Prostate gland (tissue), 2 donors: ENCODE data around the gene CHRNA4. TPM values are rescaled to one million over a fixed set of nuclear protein-coding genes. Genes with fewer than 3 reads are reported as not detected.

Experiments used
- DNase-seq: peaks from one replicate; pipeline ENCODE4 v3.0.0-alpha.2; 2019; ENCODE audit warnings: low spot score
- H3K27ac ChIP-seq, 2 donors: fragments of 200-600 bp; sonication (generic); 2 replicates each; pipeline ENCODE4 v1.5.1; 2017 to 2019
- H3K27me3 ChIP-seq: fragments of 200-600 bp; sonication (generic); replicated peaks from 2 replicates; pipeline ENCODE4 v1.5.1; 2019; ENCODE audit not compliant: insufficient read depth
- H3K36me3 ChIP-seq, 2 donors: fragments of 200-600 bp; sonication (generic); 1 replicate in 1 of 2; 2 replicates in 1 of 2; pipeline versions ENCODE4 v1.5.1 to v1.8.1; 2017 to 2019
- H3K4me1 ChIP-seq: fragments of 200-600 bp; sonication (generic); replicated peaks from 2 replicates; pipeline ENCODE4 v1.5.1; 2019
- H3K4me3 ChIP-seq, 2 donors: fragments of 200-600 bp; sonication (generic); 2 replicates each; pipeline ENCODE4 v1.5.1; 2017 to 2019
- H3K9me3 ChIP-seq: fragments of 200-600 bp; sonication (generic); 2 replicates; pipeline ENCODE4 v1.5.1; 2017
- POLR2A ChIP-seq: fragments of 450-650 bp; IDR thresholded peaks from one replicate; pipeline ENCODE4 v1.6.1; 2016; ENCODE audit warnings: antibody characterized with exemption, mild to moderate bottlenecking
- POLR2AphosphoS5 ChIP-seq: sonication (generic); formaldehyde crosslinking; IDR thresholded peaks from one replicate; pipeline ENCODE4 v1.6.1; 2017; ENCODE audit warnings: antibody characterized with exemption
- WGBS: methylation state at CpG from one replicate; pipeline ENCODE4 v1.1.5; 2018; 5-methylcytosine and 5-hydroxymethylcytosine counted together
- intact Hi-C: fragments of 100-400 bp; cut with DNase I; formaldehyde crosslinking; loops from one replicate; pipeline ENCODE4 v1.14.2; 2022
- total RNA-seq, 2 donors: library from RNA; depleted of rRNA; stranded (reverse); fragments of >200 nt; gene quantifications; one replicate each; pipeline ENCODE4 v1.1.0, GENCODE V29; 2016
- TF ChIP-seq, protein P1 (sequence below), 4 experiments: fragments of 200-600 bp in 2 of 4; fragments of 450-650 bp in 2 of 4; sonication (generic) in 2 of 4; IDR thresholded peaks; 1 replicate in 3 of 4; 2 replicates in 1 of 4; pipeline ENCODE4 v1.5.1; 2016 to 2019; ENCODE audit warnings: antibody characterized with exemption in 4 of 4, mild to moderate bottlenecking in 2 of 4, moderate library complexity in 2 of 4

CHRNA4 gene
- total RNA-seq, 2 donors from 2014 or later: 7.2 TPM; not detected in 1

DNA sequence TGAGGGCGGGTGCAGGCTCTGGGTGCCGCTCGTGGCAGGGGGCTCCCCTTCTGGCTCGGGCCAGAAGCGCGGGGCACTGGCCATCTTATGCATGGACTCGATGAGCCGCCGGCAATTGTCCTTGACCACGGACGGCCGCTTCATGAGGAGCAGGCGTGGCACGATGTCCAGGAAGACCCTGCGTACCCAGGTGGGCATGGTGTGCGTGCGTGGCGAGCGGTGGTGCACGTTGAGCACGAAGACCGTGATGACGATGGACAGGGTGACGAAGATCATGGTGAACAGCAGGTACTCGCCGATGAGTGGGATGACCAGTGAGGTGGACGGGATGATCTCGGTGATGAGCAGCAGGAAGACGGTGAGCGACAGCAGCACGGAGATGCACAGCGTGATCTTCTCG lies 11.0 kb downstream of the CHRNA4 start:
- Histone ChIP-seq H3K27me3 (no peaks in the 10 kb centered on the region), H3K9me3 (no peaks in the 10 kb centered on the region), H3K4me3 (no peak overlapping the region), H3K36me3 (no peaks in the 10 kb centered on the region), H3K4me1 (no peaks in the 10 kb centered on the region), H3K27ac (no peak overlapping the region)
- intact Hi-C loops: no loop called here
- TF ChIP-seq POLR2AphosphoS5: no peak
- TF ChIP-seq, protein P1, sequence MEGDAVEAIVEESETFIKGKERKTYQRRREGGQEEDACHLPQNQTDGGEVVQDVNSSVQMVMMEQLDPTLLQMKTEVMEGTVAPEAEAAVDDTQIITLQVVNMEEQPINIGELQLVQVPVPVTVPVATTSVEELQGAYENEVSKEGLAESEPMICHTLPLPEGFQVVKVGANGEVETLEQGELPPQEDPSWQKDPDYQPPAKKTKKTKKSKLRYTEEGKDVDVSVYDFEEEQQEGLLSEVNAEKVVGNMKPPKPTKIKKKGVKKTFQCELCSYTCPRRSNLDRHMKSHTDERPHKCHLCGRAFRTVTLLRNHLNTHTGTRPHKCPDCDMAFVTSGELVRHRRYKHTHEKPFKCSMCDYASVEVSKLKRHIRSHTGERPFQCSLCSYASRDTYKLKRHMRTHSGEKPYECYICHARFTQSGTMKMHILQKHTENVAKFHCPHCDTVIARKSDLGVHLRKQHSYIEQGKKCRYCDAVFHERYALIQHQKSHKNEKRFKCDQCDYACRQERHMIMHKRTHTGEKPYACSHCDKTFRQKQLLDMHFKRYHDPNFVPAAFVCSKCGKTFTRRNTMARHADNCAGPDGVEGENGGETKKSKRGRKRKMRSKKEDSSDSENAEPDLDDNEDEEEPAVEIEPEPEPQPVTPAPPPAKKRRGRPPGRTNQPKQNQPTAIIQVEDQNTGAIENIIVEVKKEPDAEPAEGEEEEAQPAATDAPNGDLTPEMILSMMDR (IDR thresholded peaks at IDR 0.05): no peak
- no peak for TF ChIP-seq POLR2A
- no peak for DNase-seq
- WGBS: 95% methylated on average over 32 of the region's 33 CpGs

DNA sequence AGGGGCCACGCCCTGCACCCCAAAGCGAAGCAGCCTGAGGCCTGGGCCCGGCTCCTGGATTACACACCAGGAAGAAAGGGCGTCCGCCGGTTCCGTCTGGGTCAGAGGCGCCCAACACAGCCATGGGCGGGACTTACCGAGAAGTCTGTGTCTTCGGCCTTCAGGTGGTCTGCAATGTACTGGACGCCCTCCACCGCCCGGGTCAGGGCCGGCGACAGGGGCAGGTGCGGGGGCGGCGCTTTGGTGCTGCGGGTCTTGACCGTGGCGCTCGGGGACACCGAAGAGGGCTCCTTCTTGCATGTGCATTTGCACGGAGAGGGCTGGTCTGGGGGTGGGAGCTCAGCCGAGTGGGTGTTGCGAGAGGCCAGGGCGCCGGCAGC lies 11.6 kb downstream of the CHRNA4 start:
- DNase-seq: no peak
- no peaks in the 10 kb centered on the region for H3K9me3 ChIP-seq
- TF ChIP-seq, protein P1 (IDR thresholded peaks at IDR 0.05): no peak
- TF ChIP-seq POLR2AphosphoS5 (no peak), POLR2A (no peak)
- intact Hi-C loops: no loop called here
- WGBS: 92% methylated on average over 24 of the region's 29 CpGs
- H3K27me3 ChIP-seq: no peaks in the 10 kb centered on the region
- no peaks in the 10 kb centered on the region for H3K4me1 ChIP-seq
- no peak overlapping the region for H3K27ac ChIP-seq
- H3K36me3 ChIP-seq: no peaks in the 10 kb centered on the region
- H3K4me3 ChIP-seq: no peak overlapping the region

DNA sequence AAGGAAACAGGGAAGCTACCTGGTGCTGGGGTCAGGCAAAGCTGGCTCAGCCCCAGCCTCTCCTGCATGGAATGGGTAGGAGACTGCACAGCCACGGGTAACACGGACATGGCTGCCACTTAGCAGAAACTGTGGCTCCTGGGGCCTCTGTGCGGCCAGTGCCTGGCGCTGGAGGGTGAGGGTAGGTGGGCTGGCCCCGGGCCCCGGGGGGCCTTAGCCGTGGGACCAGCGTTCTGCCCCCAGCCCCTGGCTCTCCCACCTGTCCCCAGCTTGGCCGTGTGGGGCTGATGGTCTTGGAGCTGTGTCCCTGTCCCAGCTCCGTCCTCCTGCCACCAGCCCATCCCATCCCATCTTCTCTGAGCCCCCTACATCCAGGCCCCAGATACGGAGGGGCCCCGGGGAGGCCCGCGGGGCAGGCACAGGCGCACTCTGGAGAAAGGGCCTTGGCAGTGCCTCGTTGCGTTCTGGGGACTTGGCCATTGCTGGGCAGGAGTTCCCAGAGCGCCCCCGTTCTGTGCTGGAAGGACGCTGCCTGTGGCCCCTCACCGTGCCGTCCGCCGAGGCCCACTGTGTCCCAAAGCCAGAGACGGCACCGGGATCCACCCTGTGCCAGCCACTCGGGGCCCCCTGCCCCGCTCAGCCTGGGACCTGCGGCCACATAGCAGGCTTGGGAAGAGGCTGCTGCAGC lies 12.2 kb downstream of the CHRNA4 start:
- Histone ChIP-seq H3K9me3 (no peaks in the 10 kb centered on the region), H3K27ac (no peak overlapping the region), H3K4me1 (no peaks in the 10 kb centered on the region), H3K27me3 (no peaks in the 10 kb centered on the region), H3K4me3 (no peak overlapping the region), H3K36me3 (no peaks in the 10 kb centered on the region)
- TF ChIP-seq, protein P1 (IDR thresholded peaks at IDR 0.05): no peak
- TF ChIP-seq POLR2A (no peak), POLR2AphosphoS5 (no peak)
- 92% methylated on average over 27 of the region's 29 CpGs for WGBS
- intact Hi-C loops: no loop called here
- DNase-seq: no peak

DNA sequence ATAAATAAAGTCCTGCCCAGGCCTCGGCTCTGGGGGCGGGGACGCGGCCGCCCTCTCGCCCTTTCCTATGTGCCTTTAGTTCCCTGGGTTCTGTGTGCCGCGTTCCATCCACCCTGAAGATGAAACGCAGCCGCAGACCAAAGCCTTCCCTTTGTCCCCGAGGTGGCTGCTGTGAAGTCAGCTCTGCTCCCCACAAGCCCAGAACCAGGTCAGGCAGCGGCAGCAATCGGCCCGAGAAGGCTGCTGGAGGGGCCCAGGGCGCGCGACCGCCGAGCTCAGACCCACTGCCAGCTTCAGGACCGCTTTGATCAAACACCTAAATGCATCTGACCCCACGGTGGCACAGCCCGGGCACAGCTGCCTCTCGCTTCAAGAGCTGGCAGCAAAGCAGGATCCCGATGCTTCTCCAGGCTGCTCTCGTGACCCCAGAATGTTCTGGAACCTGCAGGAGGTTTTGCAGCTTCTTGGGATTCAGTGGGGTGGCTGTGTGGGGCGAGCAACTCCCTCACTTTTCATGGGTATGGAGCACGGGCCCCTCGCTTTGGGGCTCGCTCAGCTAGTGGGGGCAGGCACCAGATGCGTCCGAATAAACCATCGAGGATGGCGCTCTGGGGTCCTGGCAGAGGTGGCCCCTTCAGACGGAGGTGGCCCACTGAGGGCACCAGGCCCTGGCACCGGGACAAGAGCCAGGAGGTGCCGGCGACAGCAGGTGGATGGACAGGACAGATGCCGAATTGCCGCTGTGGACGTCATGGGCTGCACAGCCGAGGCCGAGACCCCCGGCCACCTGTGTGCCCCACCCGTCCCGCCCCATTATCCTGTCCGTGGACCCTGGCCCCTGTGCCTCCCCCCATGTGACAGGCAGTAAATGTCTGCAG lies 13.0 kb downstream of the CHRNA4 start:
- H3K27ac ChIP-seq: no peak overlapping the region
- no peak overlapping the region for H3K4me3 ChIP-seq
- H3K36me3 ChIP-seq: no peaks in the 10 kb centered on the region
- H3K9me3 ChIP-seq: no peaks in the 10 kb centered on the region
- no peaks in the 10 kb centered on the region for H3K27me3 ChIP-seq
- H3K4me1 ChIP-seq: no peaks in the 10 kb centered on the region
- intact Hi-C loops: no loop called here
- no peak for DNase-seq
- WGBS: 86% methylated on average over 46 of the region's 46 CpGs
- no peak for TF ChIP-seq POLR2AphosphoS5
- no peak for TF ChIP-seq POLR2A
- TF ChIP-seq, protein P1 (IDR thresholded peaks at IDR 0.05): no peak
